ENCODE measurements around the gene NUP205. TPM values are rescaled to one million over a fixed set of nuclear protein-coding genes. Genes with fewer than 3 reads are reported as not detected.

The NUP205 gene
- total RNA-seq, 4 donors from 2014 or later = 19.4 to 51.2 (median 23.3) TPM

DNA sequence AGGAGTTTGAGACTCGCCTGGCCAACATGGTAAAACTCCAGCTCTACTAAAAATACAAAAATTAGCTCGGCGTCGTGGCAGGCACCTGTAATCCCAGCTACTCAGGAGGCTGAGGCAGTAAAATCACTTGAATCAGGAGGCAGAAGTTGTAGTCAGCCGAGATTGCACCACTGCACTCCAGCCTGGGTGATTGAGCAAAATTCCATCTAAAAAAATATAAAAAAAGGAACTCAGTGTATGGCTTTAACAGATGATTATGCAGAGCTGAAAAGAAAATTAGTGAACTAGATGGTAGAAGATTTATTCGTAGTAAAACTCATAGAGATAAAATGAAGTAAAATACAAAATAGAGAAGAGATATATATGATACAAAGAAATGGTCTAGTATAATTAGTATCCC lies 35.2 kb upstream of the NUP205 start:
- H3K27me3 ChIP-seq = no peaks in the 10 kb centered on the region
- no peaks in the 10 kb centered on the region for H3K9me3 ChIP-seq
- no peaks in the 10 kb centered on the region for H3K36me3 ChIP-seq
- H3K4me1 ChIP-seq = no peaks in the 10 kb centered on the region
- DNase-seq = no peak
- no peak overlapping the region for H3K27ac ChIP-seq
- H3K4me3 ChIP-seq = no peak overlapping the region
- TF ChIP-seq, protein P1, sequence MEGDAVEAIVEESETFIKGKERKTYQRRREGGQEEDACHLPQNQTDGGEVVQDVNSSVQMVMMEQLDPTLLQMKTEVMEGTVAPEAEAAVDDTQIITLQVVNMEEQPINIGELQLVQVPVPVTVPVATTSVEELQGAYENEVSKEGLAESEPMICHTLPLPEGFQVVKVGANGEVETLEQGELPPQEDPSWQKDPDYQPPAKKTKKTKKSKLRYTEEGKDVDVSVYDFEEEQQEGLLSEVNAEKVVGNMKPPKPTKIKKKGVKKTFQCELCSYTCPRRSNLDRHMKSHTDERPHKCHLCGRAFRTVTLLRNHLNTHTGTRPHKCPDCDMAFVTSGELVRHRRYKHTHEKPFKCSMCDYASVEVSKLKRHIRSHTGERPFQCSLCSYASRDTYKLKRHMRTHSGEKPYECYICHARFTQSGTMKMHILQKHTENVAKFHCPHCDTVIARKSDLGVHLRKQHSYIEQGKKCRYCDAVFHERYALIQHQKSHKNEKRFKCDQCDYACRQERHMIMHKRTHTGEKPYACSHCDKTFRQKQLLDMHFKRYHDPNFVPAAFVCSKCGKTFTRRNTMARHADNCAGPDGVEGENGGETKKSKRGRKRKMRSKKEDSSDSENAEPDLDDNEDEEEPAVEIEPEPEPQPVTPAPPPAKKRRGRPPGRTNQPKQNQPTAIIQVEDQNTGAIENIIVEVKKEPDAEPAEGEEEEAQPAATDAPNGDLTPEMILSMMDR (IDR thresholded peaks at IDR 0.05) = no peak
- no peak for TF ChIP-seq POLR2A (IDR thresholded peaks at IDR 0.05)

DNA sequence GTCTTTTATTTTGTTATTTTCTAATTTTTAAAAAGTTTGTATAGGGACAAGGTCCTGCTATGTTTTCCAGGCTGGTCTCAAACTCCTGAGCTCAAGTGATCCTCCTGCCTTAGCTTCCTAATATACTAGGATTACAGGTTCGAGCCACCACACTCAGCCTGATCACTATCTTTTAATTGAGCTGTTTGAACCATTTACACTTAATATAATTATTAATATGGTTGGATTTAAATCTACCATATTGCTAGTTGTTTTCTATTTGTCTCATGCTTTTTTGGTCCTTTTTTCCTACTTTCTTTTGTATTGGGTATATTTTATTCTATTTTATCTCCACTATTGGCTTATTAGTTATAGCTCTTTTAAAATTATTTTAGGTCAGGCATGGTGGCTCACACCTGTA lies 34.6 kb upstream of the NUP205 start:
- TF ChIP-seq, protein P1 (IDR thresholded peaks at IDR 0.05) = no peak
- no peak for TF ChIP-seq POLR2A (IDR thresholded peaks at IDR 0.05)
- no peaks in the 10 kb centered on the region for H3K4me1 ChIP-seq
- no peaks in the 10 kb centered on the region for H3K9me3 ChIP-seq
- no peak overlapping the region for H3K27ac ChIP-seq
- H3K36me3 ChIP-seq = no peaks in the 10 kb centered on the region
- no peak for DNase-seq
- no peaks in the 10 kb centered on the region for H3K27me3 ChIP-seq
- H3K4me3 ChIP-seq = no peak overlapping the region

DNA sequence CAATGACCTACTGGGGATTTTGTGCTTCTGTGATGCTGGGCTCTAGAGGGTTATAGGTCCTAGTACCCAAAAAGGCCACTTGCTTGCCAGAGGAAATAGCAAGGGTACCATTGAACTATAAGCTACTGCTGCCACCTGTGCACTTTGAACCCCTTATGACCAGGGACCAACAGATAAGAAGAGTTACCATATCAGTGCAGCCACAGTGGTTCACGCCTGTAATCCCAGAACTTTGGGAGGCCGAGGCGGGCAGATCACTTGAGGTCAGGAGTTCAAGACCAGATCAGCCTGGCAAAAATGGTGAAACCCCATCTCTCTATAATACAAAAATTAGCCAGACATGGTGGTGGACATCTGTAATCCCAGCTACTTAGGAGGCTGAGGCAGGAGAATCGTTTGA lies 32.3 kb upstream of the NUP205 start:
- Histone ChIP-seq H3K27ac (no peak overlapping the region), H3K36me3 (no peaks in the 10 kb centered on the region), H3K27me3 (no peaks in the 10 kb centered on the region), H3K4me3 (no peak overlapping the region), H3K9me3 (no peaks in the 10 kb centered on the region), H3K4me1 (no peaks in the 10 kb centered on the region)
- no peak for DNase-seq
- TF ChIP-seq POLR2A (IDR thresholded peaks at IDR 0.05) = no peak
- TF ChIP-seq, protein P1 (IDR thresholded peaks at IDR 0.05) = no peak

DNA sequence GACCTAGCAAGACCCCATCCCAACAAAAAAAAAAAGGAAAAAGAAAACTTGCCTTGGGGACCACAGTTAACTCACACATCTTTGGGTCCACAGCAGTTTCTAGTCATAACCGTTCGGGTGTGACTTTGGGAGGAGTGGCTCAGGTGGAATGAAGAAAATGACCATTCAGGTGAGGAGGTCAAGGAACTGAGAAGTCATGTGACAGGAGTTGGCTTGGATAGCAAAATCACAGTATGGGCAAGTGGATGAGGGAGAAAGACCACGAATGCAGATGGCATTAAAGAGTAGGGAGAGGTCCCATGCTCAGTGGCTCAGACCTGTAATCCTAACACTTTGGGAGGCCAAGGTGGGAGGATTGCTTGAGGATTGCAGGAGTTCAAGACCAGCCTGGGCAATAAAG lies 30.7 kb upstream of the NUP205 start:
- no peak overlapping the region for H3K4me3 ChIP-seq
- no peak for DNase-seq
- TF ChIP-seq, protein P1 (IDR thresholded peaks at IDR 0.05) = no peak
- TF ChIP-seq POLR2A (IDR thresholded peaks at IDR 0.05) = no peak
- H3K4me1 ChIP-seq = no peaks in the 10 kb centered on the region
- no peak overlapping the region for H3K27ac ChIP-seq
- H3K27me3 ChIP-seq = no peaks in the 10 kb centered on the region
- H3K36me3 ChIP-seq = no peaks in the 10 kb centered on the region
- H3K9me3 ChIP-seq = no peaks in the 10 kb centered on the region

DNA sequence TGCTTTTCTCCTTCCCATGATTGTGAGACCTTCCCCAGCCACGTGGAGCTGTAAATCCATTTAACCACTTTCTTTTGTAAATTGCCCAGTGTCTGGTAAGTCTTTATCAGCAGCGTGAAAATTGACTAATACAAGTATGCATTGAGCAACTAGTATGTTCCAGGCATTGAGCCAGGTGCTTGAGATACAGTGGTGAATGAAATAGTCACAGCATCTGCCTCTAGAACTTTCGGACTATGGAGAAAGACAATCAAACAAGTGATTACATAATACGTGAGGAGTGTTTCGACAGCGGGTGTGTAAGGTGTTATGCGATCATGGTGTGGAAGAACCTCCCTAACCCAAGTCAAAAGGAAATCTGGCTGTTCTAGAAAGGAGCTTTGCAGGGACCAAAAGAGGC lies 21.6 kb upstream of the NUP205 start:
- no peaks in the 10 kb centered on the region for H3K4me1 ChIP-seq
- H3K27ac ChIP-seq = no peak overlapping the region
- H3K9me3 ChIP-seq = no peaks in the 10 kb centered on the region
- H3K4me3 ChIP-seq = no peak overlapping the region
- no peaks in the 10 kb centered on the region for H3K27me3 ChIP-seq
- no peak for DNase-seq
- no peak for TF ChIP-seq POLR2A (IDR thresholded peaks at IDR 0.05)
- TF ChIP-seq, protein P1 (IDR thresholded peaks at IDR 0.05) = no peak
- no peaks in the 10 kb centered on the region for H3K36me3 ChIP-seq

DNA sequence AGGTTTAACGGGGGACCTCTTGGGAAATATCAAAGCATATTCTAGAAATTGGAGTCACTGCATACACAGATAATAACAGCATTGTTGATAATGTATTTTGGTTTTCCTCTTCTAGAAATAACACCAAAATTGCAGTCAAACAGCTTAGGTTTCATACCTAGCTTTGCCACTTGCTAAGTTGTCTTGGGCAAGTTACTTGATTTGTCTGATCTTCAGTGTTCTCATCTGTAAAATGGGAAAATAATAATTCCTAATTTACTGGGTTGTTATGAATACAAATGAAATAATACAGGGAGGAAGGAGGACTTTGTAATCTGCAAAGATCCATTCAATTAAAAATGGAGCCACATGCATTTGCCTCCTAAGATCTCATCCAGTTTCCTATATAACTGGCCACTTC lies 20.3 kb upstream of the NUP205 start:
- TF ChIP-seq POLR2A (IDR thresholded peaks at IDR 0.05) = no peak
- TF ChIP-seq, protein P1 (IDR thresholded peaks at IDR 0.05) = no peak
- no peaks in the 10 kb centered on the region for H3K4me1 ChIP-seq
- DNase-seq = no peak
- no peaks in the 10 kb centered on the region for H3K9me3 ChIP-seq
- H3K4me3 ChIP-seq = no peak overlapping the region
- H3K27ac ChIP-seq = no peak overlapping the region
- no peaks in the 10 kb centered on the region for H3K36me3 ChIP-seq
- no peaks in the 10 kb centered on the region for H3K27me3 ChIP-seq

Data from Peyer's patch (tissue), 4 donors.